Hair follicle dermal papilla cell (primary cell): ENCODE results near the gene CTDSPL. TPM values are rescaled to one million over a fixed set of nuclear protein-coding genes. Genes with fewer than 3 reads are reported as not detected.

Experiments
- small RNA-seq: library from RNA; depleted of rRNA; stranded (forward); fragments of <200 nt; gene quantifications from one replicate; pipeline ENCODE3, GENCODE V24; 2012
- total RNA-seq: library from RNA; depleted of rRNA; stranded (reverse); fragments of >200 nt; gene quantifications from 2 replicates; pipeline ENCODE4 v1.2.3, GENCODE V29; 2012

CTDSPL gene, protein sequence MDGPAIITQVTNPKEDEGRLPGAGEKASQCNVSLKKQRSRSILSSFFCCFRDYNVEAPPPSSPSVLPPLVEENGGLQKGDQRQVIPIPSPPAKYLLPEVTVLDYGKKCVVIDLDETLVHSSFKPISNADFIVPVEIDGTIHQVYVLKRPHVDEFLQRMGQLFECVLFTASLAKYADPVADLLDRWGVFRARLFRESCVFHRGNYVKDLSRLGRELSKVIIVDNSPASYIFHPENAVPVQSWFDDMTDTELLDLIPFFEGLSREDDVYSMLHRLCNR
- 35.9 and 44.0 TPM in 2 replicates for total RNA-seq

DNA sequence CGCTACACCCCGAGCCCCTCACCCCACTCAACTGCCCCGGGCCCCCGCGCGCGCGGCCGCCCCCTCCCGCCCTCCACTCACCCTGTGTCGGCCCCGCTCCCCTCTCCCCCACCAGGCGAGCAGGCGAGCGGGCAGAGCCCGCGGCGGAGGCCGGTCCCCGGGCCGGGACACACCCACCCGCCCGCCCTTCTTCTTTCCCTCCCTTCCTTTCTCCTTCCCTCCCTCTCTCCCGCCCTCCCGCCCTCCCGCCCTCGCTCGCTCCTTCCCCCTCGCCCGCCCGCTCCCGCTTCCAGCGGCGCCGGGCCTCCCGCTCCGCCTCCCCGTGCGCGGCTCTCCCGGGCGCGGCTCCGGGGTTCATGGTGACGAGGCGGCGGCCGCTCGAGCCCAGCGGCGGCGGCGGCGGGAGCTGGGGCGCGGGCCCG, at the start of gene CTDSPL:
Gene CTDSPL, plus strand, starts transcription at position 261 of the 422 bp plus-strand sequence. CDS start 320 bp downstream, outside the sequence.

DNA sequence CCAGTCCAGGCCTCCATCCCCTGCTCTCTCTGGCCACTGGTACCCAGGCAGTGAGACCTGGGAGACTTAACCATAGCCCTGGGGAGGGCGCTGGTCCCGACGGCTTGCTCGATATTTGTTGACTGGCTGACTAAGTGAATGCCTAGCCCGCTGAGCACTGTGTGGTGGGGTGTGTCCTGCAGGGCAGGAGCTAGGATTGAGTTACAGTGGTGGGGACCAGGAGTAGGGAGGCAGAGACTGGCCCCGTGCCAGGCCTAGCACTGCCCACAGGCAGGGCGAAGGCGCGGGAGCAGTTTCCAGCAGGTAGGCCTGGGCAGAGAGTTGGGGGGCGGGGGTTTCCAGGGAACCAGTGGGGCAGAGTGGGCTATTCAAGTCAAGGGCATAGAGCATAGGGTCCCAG, 128.8 kb downstream of the CTDSPL start, which contains the start of gene VILL:
Gene VILL, plus strand, starts transcription at position 260 of the 400 bp plus-strand sequence. CDS start 2,887 bp downstream, outside the sequence.

DNA sequence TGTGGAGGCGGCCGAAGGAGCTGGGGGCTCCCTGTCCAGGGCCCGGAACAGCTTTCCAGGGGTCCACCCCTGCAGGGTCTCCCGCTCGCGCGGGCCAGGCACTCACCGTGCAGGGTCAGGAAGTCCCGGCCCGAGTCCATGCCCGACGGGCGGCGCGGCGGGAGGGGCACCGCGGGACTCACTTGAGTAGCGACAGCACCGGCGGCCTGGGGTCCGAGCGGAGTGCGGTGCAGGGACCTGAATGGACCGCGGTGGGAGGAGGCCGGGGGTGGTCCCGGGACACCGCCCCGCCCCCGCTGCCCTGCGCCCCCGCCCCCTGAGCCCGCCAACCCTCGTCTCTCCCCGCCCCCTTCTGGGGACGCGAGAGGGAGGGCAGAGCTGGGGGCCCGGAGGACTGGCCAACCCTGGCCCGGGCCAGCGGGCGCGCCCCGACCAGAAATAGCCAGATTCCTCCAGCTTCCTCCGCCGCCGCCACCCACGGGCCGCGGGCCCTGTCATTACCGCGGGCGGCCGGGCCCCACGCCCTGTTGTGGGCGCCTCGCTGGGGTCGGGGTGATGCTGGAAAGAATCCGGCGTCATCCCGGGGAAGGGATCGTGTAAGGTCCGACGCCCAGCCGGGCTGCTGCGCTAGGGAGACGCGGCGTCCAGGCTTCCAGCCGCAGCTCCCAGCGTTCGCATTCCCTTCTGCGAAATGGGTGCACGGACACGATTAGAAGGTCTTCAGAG, 167.9 kb downstream of the CTDSPL start, which contains the start of gene PLCD1:
Gene PLCD1, minus strand, starts transcription at position 243 of the 726 bp plus-strand sequence. Its CDS starts 103 bp downstream, at position 140.

Small RNAs within 50 kb of the gene (small RNA-seq; reads per million reads assigned to genes)
- gene MIR26A1 (85.1 reads per million, percentile 98 among the genes with 10 or more reads in this experiment), gene RF00019 (not detected)

Other genes with a start within 250 kb of the CTDSPL start
- gene VILL, start 128.9 kb downstream of the CTDSPL start, total RNA-seq: 10.1 TPM in 2 replicates
- 33.4 and 40.0 TPM in 2 replicates for gene PLCD1, start 167.8 kb downstream of the CTDSPL start, total RNA-seq
- under 0.01 and 0.16 TPM in 2 replicates for gene DLEC1, start 177.3 kb downstream of the CTDSPL start, total RNA-seq